ENCODE data around the gene SETDB2.

SETDB2 gene

DNA sequence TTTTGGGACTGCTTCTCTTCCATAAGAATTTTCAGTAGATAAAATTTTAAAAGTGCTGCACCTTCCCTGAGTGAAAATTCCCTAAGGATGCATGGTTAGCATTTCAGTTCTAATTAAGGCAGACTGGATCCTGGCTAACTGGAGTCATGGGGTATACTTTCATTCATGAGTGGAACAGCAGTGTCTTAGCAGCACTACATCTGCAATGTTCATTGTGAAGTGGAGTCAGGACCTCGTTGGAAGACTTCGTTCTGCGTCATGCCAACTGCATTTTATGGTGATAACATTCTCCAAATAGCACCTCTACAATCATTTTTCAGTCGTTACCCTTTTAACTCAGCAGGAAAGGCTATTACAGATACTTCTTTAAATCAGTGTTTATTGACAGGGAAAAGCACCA is 77.2 kb downstream of the SETDB2 start:
- TF ChIP-seq, protein P1, sequence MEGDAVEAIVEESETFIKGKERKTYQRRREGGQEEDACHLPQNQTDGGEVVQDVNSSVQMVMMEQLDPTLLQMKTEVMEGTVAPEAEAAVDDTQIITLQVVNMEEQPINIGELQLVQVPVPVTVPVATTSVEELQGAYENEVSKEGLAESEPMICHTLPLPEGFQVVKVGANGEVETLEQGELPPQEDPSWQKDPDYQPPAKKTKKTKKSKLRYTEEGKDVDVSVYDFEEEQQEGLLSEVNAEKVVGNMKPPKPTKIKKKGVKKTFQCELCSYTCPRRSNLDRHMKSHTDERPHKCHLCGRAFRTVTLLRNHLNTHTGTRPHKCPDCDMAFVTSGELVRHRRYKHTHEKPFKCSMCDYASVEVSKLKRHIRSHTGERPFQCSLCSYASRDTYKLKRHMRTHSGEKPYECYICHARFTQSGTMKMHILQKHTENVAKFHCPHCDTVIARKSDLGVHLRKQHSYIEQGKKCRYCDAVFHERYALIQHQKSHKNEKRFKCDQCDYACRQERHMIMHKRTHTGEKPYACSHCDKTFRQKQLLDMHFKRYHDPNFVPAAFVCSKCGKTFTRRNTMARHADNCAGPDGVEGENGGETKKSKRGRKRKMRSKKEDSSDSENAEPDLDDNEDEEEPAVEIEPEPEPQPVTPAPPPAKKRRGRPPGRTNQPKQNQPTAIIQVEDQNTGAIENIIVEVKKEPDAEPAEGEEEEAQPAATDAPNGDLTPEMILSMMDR (IDR thresholded peaks at IDR 0.05): no peak
- no peak overlapping the region for H3K4me3 ChIP-seq (ENCODE audit: low read depth, low read length)
- H2AFZ ChIP-seq: no peak overlapping the region
- H3K4me1 ChIP-seq: no peaks in the 10 kb centered on the region
- no peaks in the 10 kb centered on the region for H3K9me3 ChIP-seq (ENCODE audit: control insufficient read depth, low read length)
- H3K27me3 ChIP-seq (ENCODE audit: control insufficient read depth, insufficient read depth, low read length): no peaks in the 10 kb centered on the region
- no peak overlapping the region for H3K4me2 ChIP-seq (ENCODE audit: low read length)
- no peaks in the 10 kb centered on the region for H3K79me2 ChIP-seq
- no peak overlapping the region for H3K9ac ChIP-seq
- no peaks in the 10 kb centered on the region for H3K36me3 ChIP-seq (ENCODE audit: control insufficient read depth, insufficient read depth, low read length)
- no peak overlapping the region for H3K27ac ChIP-seq

DNA sequence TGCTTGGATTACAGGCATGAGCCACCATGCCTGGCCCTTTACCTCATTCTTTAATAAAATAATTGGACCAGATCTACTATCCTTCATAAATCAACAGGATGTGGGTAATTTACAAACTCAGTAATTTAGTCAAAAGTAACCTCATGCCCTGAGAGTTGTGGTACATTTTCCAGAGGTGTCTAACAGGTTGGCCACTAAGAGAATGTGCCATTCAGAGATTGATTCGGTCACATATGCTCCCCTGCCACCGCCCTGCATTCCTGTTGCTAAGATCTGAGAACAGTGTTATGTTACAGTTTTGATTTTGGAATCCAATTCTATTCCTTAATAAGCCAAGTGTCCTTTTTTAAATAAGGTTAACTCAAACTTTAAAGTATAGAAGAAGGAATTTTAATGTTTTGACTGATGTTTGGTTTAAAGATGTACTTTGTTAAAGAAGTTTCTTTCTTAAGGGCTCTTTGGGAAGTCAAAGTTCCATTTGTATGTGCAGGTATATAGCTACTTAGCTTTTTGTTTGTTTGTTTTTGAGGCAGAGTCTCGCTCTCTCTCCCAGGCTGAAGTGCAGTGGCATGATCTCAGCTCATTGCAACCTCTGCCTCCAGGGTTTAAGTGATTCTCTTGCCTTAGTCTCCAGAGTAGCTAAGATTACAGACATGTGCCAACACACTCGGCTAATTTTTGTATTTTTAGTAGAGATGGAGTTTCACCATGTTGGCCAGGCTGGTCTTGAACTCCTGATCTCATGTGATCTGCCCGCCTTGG is 80.8 kb downstream of the SETDB2 start:
- Histone ChIP-seq H3K4me3 (ENCODE audit: low read depth, low read length) (peak overlapping the region; percentile 8), H3K27me3 (ENCODE audit: control insufficient read depth, insufficient read depth, low read length) (no peaks in the 10 kb centered on the region), H3K9me3 (ENCODE audit: control insufficient read depth, low read length) (no peaks in the 10 kb centered on the region), H2AFZ (no peak overlapping the region), H3K4me2 (ENCODE audit: low read length) (no peak overlapping the region), H3K9ac (no peak overlapping the region), H3K4me1 (no peaks in the 10 kb centered on the region), H3K79me2 (no peaks in the 10 kb centered on the region), H3K36me3 (ENCODE audit: control insufficient read depth, insufficient read depth, low read length) (no peaks in the 10 kb centered on the region), H3K27ac (no peak overlapping the region)
- TF ChIP-seq, protein P1 (IDR thresholded peaks at IDR 0.05): no peak

DNA sequence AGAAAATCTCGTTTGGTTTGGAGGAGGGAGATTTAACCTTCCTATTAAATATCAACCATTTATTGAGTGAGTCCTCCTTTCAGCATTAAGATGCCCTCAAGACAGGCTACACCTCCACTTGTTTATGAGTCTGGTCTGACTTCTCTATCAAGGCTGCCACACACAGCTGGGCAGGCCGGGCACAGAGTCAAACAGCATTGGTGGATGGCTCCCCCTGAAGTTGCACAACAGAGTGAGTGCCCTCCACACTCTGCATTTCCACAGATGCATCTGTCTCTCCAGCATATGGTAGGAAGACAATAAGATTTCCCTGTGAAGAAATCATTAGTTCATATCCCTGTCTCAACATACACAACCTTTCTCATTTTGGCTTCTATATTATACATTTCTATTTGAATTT is 83.0 kb downstream of the SETDB2 start:
- H3K9ac ChIP-seq: no peak overlapping the region
- H3K27ac ChIP-seq: no peak overlapping the region
- H3K4me3 ChIP-seq (ENCODE audit: low read depth, low read length): no peak overlapping the region
- H2AFZ ChIP-seq: no peak overlapping the region
- H3K27me3 ChIP-seq (ENCODE audit: control insufficient read depth, insufficient read depth, low read length): no peaks in the 10 kb centered on the region
- no peak overlapping the region for H3K4me2 ChIP-seq (ENCODE audit: low read length)
- no peaks in the 10 kb centered on the region for H3K4me1 ChIP-seq
- no peaks in the 10 kb centered on the region for H3K36me3 ChIP-seq (ENCODE audit: control insufficient read depth, insufficient read depth, low read length)
- no peaks in the 10 kb centered on the region for H3K9me3 ChIP-seq (ENCODE audit: control insufficient read depth, low read length)
- no peaks in the 10 kb centered on the region for H3K79me2 ChIP-seq
- TF ChIP-seq, protein P1 (IDR thresholded peaks at IDR 0.05): no peak

DNA sequence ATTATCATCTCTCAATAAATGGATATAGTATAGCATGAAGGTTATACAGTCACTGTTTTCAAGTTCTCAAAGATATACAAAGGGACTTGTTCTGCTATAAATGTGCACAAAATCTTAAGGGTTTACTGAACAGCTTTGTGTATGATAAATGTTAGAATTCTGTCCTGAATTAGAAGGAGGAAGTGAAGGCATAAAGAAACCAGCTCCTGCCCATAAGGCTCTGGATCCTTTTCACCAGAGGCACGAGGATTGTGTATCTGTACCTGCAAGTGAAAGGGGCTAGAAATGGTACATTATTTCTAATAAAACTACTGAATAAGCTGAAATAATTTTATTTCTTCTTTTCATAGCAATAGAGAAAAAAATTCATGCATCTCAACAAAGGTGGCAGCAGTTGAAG is 84.1 kb downstream of the SETDB2 start:
- H3K9me3 ChIP-seq (ENCODE audit: control insufficient read depth, low read length): no peaks in the 10 kb centered on the region
- no peaks in the 10 kb centered on the region for H3K36me3 ChIP-seq (ENCODE audit: control insufficient read depth, insufficient read depth, low read length)
- H3K4me1 ChIP-seq: no peaks in the 10 kb centered on the region
- H3K4me3 ChIP-seq (ENCODE audit: low read depth, low read length): no peak overlapping the region
- H2AFZ ChIP-seq: no peak overlapping the region
- H3K27ac ChIP-seq: no peak overlapping the region
- H3K79me2 ChIP-seq: no peaks in the 10 kb centered on the region
- H3K9ac ChIP-seq: no peak overlapping the region
- TF ChIP-seq, protein P1 (IDR thresholded peaks at IDR 0.05): no peak
- no peaks in the 10 kb centered on the region for H3K27me3 ChIP-seq (ENCODE audit: control insufficient read depth, insufficient read depth, low read length)
- no peak overlapping the region for H3K4me2 ChIP-seq (ENCODE audit: low read length)

DNA sequence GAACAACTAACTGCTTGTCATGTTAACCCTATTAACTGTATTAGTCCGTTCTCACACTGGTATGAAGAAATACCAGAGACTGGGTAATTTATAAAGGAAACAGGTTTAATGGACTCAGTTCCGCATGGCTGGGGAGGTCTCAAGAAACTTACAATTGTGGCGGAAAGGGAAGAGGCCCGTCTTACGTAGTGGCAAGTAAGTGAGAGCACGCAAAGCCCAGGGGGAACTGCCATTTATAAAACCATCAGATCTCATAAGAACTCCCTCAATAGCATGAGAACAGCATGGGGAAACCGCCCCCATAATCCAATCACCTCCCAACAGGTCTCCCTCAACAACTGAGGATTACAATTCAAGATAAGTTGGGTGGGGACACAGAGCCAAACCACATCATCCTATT is 86.4 kb downstream of the SETDB2 start:
- Histone ChIP-seq H3K27me3 (ENCODE audit: control insufficient read depth, insufficient read depth, low read length) (no peaks in the 10 kb centered on the region), H3K4me1 (no peaks in the 10 kb centered on the region), H3K79me2 (no peaks in the 10 kb centered on the region), H3K4me2 (ENCODE audit: low read length) (no peak overlapping the region), H3K36me3 (ENCODE audit: control insufficient read depth, insufficient read depth, low read length) (no peaks in the 10 kb centered on the region), H3K9ac (no peak overlapping the region), H3K4me3 (ENCODE audit: low read depth, low read length) (no peak overlapping the region), H3K9me3 (ENCODE audit: control insufficient read depth, low read length) (no peaks in the 10 kb centered on the region), H3K27ac (no peak overlapping the region), H2AFZ (no peak overlapping the region)
- TF ChIP-seq, protein P1 (IDR thresholded peaks at IDR 0.05): no peak

All from parathyroid adenoma (tissue), 2 donors.